NCI-H748 treated with DMSO at 0.1 percent for 48 hours (cell line): ENCODE results near the gene IQCE.
"Not testable (repeated sequence)": the region's sequence is repeated elsewhere in the genome, so short reads cannot be mapped to it uniquely, and the experiment has no call there.

ENCODE experiments used
- DNase-seq: peaks from one replicate; lab custom pipeline; 2025; lab: John Stamatoyannopoulos, UW

IQCE gene

DNA sequence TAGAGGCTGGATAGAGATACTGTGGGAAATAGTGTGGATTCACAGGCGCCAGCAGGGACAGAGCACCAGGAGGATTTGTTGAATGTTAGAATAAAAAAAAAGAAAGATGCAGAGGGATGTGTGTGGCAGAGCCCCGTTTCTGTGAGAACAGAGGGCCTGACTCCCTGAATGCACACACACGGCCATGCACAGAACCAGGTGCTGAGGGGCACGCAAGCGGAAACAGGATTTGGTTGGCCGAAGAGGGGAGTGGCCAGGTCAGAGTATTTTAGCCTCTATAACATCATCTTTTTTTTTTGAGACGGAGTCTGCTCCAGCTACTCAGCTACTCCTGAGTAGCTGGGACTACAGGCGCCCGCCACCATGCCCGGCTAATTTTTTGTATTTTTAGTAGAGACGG, 21.9 kb downstream of the IQCE start:
- no peak for DNase-seq

- DNase-seq = no peak
Observed at GRCh38 chr7:2582006-2582735, 23.4 kb downstream of the IQCE start.

- DNase-seq = no peak
Observed at GRCh38 chr7:2583798-2584580, 25.2 kb downstream of the IQCE start.

GRCh38 chr7:2585446-2585845, 26.7 kb downstream of the IQCE start:
- no peak for DNase-seq

- no peak for DNase-seq
Observed at GRCh38 chr7:2586326-2587020, 27.7 kb downstream of the IQCE start.

GRCh38 chr7:2587134-2587533, 28.4 kb downstream of the IQCE start:
- no peak for DNase-seq

DNA sequence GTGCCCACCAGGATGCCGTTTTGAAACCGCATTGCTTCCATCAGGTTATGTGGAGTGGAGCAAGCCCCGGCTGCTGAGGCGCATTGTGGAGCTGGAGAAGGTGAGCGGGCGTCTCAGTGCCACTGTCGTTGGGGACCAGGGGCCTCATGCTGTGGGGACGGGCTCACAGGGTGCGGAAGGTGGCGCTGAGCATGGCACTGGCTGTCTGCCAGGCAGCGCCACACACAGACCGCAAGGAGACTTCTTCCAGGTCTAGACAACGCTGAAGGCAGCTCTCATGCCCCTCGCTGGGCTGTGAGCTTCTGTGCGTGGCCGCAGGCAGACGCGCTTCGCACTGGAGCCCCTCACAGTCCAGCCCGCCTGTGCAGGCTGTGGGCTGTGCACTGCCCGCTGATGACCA, 29.0 kb downstream of the IQCE start:
- no peak for DNase-seq

DNA sequence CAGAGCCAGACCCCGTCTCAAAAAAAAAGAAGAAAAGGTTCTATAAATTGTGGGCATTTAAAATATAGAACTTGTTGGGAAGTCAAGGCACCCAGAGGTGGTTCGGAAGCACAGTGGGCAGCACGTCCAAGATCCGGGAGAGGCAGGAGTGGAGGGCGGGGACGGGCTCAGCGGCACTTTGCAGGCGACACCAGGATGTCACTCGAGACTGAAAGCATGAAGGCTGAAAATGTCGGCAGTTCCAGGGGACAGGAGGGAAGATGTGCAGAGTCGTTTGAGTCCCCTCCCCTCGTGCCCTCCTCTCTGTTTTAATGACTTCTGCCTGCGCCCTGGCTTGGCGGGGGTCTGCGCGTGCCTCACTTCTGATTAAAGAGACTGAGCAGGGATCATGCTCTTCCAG, 30.6 kb downstream of the IQCE start:
- DNase-seq = no peak

DNA sequence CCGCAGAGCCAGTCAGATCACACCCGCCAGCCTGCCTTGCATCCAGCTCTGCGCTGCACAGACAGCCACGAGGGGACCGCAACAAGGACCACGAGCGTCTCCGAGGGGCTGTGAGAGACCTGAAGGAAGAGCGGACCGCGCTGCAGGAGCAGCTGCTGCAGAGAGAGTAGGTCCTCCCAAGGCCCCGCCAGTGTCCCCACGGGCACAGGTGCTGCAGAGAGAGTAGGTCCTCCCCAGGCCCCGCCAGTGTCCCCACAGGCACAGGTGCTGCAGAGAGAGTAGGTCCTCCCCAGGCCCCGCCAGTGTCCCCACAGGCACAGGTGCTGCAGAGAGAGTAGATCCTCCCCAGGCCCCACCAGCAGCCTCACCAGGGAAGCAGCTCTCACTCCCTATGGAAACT, 31.2 kb downstream of the IQCE start:
- not testable (repeated sequence) for DNase-seq

DNA sequence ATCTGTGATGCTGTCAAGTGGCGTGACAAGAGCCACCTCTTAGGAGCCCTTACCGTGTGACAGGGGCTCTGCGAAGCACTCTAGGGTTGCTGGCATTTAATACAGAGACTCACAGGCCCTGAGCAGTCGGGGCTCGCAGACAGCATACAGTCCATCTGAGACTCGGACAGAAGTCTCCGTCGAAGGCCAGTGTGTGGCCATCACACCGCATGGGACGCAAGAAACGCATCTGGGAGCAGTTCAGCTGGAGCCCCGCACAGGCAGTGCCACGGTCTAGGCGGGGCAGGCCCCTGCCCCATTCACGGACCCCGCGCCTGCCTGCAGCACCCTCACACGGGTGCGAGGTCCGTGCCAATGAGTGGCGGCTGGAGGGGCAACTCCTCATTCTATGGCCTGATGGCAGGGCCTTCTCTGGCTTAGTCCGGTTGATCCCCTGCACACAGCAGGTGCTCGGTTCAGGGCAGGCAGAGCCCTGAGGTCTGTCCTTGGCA, 33.6 kb downstream of the IQCE start:
- no peak for DNase-seq

DNA sequence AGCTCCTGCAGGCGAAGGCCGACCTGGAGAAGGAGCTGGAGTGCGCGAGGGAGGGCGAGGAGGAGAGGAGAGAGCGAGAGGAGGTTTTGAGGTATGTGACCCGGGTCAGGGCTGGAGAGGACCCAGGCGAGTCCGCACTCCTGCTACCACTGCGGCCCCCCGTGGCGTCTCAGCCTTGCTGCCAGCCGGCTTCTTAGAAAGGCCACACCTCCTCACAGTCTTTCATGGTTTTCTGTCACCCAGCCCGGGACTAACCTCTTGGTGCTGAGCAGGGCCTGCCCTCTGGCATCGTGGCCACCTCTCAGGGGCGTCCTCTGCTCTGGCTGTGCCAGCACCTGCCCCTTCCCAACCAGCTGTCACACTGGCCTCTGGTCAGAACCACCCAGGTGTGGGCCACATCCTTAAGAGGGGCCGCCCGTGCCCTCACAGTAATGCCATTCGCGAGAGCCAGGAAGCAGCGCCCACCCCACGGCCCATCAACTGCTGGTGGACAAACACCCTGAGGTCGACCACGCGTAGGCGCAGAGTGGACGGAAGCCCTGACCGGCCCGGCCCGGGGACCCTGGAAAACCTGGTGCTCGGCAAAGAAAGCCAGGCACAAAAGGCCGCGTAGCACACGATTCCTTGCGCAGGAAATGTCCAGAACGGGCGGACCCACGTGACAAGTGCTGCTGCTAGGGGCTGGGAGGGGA, 34.4 kb downstream of the IQCE start:
- no peak for DNase-seq

- DNase-seq = no peak
Observed at GRCh38 chr7:2594599-2594998, 35.8 kb downstream of the IQCE start.

DNA sequence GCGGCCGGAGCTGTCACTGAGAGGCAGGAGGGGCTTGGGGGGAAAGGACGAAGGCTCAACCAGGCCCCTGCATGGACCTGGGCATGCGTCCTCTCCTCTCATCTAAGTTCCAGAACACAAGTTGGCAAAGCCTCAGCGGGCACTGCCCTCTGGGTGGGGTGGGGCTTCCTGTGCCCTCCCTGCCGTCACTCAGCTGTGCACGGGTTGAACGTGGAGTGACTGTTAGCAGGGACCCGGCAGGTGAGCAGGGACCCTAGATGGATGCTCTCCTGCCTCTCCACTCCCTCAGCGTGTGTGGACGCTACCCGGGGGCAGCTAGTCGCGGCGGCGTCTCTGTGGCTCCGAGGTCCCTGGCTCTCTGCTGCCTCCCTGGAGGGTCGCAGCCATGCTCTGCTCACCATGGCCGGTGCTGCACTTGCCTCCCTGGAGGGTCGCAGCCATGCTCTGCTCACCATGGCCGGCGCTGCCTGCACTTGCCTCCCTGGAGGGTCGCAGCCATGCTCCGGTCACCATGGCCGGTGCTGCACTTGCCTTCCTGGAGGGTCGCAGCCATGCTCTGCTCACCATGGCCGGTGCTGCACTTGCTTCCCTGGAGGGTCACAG, 36.6 kb downstream of the IQCE start:
- no peak for DNase-seq

DNA sequence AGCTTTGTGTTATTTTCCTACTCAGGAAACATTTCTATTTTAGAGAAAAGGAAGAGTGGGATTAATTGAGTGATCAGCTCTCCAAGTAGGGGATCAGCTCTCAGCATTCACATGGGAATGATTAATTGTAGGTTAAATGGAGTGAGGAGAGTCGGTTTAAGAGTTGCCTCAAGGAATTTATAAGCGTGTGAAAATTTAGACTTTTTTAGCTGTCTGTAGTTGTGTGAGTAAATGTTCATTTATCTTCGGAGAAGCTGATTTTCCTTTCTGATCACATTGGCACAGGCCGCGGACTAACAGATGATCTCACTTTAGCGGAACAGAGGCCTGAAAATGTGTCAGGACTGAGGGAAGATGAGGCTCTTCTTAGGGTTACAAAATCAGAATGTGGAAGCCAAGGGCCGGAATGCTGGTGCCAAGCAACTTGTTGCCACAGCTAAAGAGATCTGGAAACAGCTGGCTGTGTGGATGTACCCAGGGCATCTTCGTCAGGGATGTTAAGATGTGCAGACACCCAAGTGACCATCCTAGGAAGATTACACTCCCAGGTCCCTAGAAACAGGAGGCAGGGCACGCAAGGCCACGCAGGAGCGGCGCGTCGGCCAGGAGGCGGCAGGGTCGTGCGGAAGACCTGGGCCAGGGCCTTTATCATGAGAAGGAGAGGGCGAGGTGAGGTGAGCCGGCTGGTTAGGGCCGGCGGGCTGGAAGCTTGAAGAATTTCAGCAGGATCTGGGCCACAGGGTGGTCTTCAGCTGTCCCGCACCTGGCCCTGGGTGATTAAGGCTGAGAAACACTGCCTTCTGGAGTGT, 37.9 kb downstream of the IQCE start:
- no peak for DNase-seq

- no peak for DNase-seq
Observed at GRCh38 chr7:2597273-2597640, 38.5 kb downstream of the IQCE start.

- DNase-seq = no peak
Observed at GRCh38 chr7:2598154-2598823, 39.5 kb downstream of the IQCE start.

- no peak for DNase-seq
Observed at GRCh38 chr7:2601065-2601464, 42.3 kb downstream of the IQCE start.

GRCh38 chr7:2601907-2602306, 43.1 kb downstream of the IQCE start:
- no peak for DNase-seq

DNA sequence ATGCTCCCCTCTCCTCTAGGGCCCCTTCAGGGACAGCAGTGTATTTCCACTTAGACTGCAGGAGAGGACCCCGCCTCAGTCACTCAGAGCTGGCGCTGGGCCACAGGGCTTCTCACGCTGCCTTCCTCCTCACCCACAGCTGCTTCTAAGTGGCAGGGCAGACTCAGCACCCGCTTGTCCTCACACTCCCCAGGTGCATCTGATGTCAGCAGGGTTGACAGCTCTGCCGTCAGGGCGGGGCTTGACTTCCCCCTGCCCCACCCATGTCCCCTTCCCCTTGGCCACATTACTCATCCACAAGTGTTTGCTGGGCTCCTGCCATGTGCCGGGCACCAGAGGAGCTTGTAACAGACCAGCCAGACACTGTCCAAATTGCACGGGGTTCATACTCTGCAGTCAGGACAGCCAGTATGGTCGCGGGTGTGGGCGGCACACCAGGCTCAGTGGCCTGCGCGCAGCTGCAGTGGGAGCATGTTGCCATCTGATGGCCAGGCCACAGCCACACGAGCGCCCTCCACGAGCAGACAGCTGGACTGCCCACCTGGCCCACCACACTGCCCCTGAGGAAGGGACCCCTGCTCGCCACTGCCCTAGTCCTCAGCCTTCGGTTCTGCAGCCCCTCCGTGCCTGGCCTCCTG, 43.7 kb downstream of the IQCE start:
- DNase-seq = no peak
